ENCODE data around the gene CACNB2.

DNA sequence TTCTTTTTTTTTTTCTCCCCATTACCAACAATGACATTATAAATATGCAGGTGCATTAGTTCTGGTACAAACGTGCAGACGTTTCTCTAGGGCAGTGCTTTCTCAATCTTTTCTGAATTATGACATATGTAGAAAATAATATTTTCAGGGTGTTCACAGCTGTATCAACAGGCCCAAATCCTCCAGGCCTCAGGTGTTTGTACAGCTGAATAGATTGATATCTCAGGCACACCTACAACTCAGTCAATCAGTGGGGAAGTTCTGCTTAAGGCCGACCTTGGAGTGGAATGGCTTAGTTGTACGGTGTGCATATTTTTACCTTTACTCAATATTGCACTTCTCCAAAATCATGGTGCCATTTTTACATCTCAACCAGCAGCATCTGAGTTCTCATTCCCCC, 71.6 kb downstream of the CACNB2 start:
- TF ChIP-seq, protein P1, sequence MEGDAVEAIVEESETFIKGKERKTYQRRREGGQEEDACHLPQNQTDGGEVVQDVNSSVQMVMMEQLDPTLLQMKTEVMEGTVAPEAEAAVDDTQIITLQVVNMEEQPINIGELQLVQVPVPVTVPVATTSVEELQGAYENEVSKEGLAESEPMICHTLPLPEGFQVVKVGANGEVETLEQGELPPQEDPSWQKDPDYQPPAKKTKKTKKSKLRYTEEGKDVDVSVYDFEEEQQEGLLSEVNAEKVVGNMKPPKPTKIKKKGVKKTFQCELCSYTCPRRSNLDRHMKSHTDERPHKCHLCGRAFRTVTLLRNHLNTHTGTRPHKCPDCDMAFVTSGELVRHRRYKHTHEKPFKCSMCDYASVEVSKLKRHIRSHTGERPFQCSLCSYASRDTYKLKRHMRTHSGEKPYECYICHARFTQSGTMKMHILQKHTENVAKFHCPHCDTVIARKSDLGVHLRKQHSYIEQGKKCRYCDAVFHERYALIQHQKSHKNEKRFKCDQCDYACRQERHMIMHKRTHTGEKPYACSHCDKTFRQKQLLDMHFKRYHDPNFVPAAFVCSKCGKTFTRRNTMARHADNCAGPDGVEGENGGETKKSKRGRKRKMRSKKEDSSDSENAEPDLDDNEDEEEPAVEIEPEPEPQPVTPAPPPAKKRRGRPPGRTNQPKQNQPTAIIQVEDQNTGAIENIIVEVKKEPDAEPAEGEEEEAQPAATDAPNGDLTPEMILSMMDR (conservative IDR thresholded peaks at IDR 0.05 in 1 of 2, IDR thresholded peaks at IDR 0.05 in 1 of 2; ENCODE audit: extremely low read depth in 1 of 2, insufficient read depth in 1 of 2, low read depth in 1 of 2, low read length in 2 of 2): no peak
- TF ChIP-seq EZH2 (IDR thresholded peaks at IDR 0.05; ENCODE audit: borderline replicate concordance, low read length): no peak
